ENCODE results near the gene ANKRD9. TPM values are rescaled to one million over a fixed set of nuclear protein-coding genes. Genes with fewer than 3 reads are reported as not detected.

The ANKRD9 gene
- total and polyA plus RNA-seq, 2 of the 13 experiments (the other 11 are each of a cell fraction or from before 2014, with no cell fraction given): 10.0 to 15.0 TPM

DNA sequence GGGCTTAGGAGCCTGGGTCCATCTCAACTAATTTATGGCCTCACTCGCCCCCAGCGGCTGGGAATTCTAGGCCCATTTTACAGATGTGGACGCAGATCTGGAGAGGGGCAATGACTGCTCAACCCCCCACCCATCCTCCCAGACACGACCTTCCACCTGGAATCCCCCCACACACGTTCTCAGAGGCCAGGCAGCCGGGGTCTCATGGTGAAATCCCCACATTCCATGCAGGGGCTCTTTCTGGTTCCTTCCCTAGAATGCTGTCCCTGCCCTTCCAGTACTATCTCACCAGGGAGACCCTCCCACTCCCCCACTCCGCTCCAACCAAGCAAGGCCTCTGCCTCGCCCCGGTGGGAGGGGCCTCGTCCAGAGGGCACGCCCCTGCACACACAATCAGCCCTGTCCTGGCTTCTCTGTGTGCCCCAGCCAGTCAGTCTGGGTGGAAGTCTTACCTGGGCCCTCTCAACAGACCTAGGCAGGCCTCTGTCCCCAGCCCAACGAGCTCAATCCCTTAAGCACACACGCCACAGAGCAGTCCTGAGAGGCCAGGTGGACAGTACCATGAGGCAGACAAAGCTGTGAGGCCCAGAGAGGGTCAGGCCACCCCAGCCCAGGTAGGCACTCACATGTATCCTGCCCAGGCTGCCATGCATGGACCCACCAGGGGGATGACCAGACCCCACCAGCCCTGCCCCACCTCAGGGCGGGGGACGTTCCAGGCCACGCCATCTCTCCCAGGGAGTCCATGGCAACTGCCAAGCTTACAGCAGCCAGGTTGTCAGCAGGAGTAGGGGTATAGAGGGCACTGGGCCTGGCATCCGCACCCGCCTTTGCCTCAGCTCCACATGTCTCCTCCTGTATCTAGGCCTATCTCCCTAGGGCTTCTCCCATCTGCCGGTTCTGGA, 1.3 kb upstream of the ANKRD9 start:
- no peaks in the 10 kb centered on the region; a peak in 2 of 5 replicates for H3K27me3 ChIP-seq (ENCODE audit: control insufficient read depth in 1 of 2, insufficient read depth in 2 of 2, low read length in 2 of 2)
- intact Hi-C loops (cut with micrococcal nuclease; ENCODE audit: unreplicated experiment): loop anchor here (2.0 kb wide), 1 partner anchor 68 kb away; no protein-coding TSS in a partner anchor
- H3K4me1 ChIP-seq (ENCODE audit: insufficient read depth, low read length): peaks cover 58% of the 10 kb centered on the region
- WGBS (ENCODE audit: low lambda C conversion rate): 33% methylated on average over 11 of the region's 19 CpGs
- peak overlapping the region; percentile 91 for H3K4me2 ChIP-seq (ENCODE audit: low read depth, low read length)
- no peaks in the 10 kb centered on the region for H4K20me1 ChIP-seq (ENCODE audit: insufficient read depth, low read length)
- ATAC-seq (peak; percentile 76), DNase-seq (ENCODE audit: low spot score) (peak; percentile 79), FAIRE-seq (peak; percentile 69)
- POLR2A ChIA-PET: interaction anchor here (0.6 to 1.2 kb wide), 9 partner anchors 14 to 172 kb away, joined by 3 to 8 read pairs (median 4); no protein-coding TSS in a partner anchor
- H2AFZ ChIP-seq (ENCODE audit: low read length): no peak overlapping the region
- peaks cover 3 to 4% of the 10 kb centered on the region in 2 experiments; a peak in 1 of 5 replicates for H3K36me3 ChIP-seq (replicated peaks in 1 of 2; ENCODE audit: control insufficient read depth in 1 of 2, insufficient read depth in 2 of 2, low read length in 2 of 2)
- peak overlapping the region; percentile 77 for H3K27ac ChIP-seq (ENCODE audit: extremely low read length, insufficient read depth, low read length)
- H3K4me3 ChIP-seq (replicated peaks in 1 of 3; ENCODE audit: insufficient read depth in 1 of 3, low read depth in 2 of 3, low read length in 3 of 3): peak overlapping the region; percentile 67 to 89 (median 78)
- in situ Hi-C loops (cut with HindIII; ENCODE audit: extremely low pct_ligation_motif_present, low pct_unique_long_range_greater_than_20kb): no loop called here
- BruUV-seq (replicated peaks): no TSS peak
- H3K9me3 ChIP-seq (ENCODE audit: low read length): no peaks in the 10 kb centered on the region
- CTCF ChIA-PET (ENCODE audit: low intra/inter-chr PET ratio, low total read pairs): no interaction called here
- no peaks in the 10 kb centered on the region for H3K79me2 ChIP-seq (ENCODE audit: insufficient read depth, low read length)
- peak overlapping the region; percentile 66 for H3K9ac ChIP-seq (ENCODE audit: insufficient read depth, low read depth, low read length)
- TF ChIP-seq, protein P1, sequence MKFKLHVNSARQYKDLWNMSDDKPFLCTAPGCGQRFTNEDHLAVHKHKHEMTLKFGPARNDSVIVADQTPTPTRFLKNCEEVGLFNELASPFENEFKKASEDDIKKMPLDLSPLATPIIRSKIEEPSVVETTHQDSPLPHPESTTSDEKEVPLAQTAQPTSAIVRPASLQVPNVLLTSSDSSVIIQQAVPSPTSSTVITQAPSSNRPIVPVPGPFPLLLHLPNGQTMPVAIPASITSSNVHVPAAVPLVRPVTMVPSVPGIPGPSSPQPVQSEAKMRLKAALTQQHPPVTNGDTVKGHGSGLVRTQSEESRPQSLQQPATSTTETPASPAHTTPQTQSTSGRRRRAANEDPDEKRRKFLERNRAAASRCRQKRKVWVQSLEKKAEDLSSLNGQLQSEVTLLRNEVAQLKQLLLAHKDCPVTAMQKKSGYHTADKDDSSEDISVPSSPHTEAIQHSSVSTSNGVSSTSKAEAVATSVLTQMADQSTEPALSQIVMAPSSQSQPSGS (CRISPR knock-in tag; IDR thresholded peaks at IDR 0.05): no peak
- TF ChIP-seq KDM5A (IDR thresholded peaks at IDR 0.05; ENCODE audit: borderline replicate concordance, low read length): no peak
- 0 out of 2 replicates have a peak, but pooled peaks have one; percentile 10 for TF ChIP-seq NFKB2 (CRISPR knock-in tag; IDR thresholded peaks at IDR 0.05; ENCODE audit: borderline replicate concordance)
- TF ChIP-seq MIXL1 (CRISPR knock-in tag; IDR thresholded peaks at IDR 0.05): no peak
- TF ChIP-seq, protein P2, sequence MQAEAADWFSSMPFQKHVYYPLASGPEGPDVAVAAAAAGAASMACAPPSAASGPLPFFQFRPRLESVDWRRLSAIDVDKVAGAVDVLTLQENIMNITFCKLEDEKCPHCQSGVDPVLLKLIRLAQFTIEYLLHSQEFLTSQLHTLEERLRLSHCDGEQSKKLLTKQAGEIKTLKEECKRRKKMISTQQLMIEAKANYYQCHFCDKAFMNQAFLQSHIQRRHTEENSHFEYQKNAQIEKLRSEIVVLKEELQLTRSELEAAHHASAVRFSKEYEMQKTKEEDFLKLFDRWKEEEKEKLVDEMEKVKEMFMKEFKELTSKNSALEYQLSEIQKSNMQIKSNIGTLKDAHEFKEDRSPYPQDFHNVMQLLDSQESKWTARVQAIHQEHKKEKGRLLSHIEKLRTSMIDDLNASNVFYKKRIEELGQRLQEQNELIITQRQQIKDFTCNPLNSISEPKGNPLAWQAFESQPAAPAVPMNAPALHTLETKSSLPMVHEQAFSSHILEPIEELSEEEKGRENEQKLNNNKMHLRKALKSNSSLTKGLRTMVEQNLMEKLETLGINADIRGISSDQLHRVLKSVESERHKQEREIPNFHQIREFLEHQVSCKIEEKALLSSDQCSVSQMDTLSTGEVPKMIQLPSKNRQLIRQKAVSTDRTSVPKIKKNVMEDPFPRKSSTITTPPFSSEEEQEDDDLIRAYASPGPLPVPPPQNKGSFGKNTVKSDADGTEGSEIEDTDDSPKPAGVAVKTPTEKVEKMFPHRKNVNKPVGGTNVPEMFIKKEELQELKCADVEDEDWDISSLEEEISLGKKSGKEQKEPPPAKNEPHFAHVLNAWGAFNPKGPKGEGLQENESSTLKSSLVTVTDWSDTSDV (CRISPR knock-in tag; IDR thresholded peaks at IDR 0.05): 0 out of 2 replicates have a peak, but pooled peaks have one; percentile 56
- TF ChIP-seq PATZ1 (CRISPR knock-in tag; IDR thresholded peaks at IDR 0.05): no peak
- TF ChIP-seq, protein P3, sequence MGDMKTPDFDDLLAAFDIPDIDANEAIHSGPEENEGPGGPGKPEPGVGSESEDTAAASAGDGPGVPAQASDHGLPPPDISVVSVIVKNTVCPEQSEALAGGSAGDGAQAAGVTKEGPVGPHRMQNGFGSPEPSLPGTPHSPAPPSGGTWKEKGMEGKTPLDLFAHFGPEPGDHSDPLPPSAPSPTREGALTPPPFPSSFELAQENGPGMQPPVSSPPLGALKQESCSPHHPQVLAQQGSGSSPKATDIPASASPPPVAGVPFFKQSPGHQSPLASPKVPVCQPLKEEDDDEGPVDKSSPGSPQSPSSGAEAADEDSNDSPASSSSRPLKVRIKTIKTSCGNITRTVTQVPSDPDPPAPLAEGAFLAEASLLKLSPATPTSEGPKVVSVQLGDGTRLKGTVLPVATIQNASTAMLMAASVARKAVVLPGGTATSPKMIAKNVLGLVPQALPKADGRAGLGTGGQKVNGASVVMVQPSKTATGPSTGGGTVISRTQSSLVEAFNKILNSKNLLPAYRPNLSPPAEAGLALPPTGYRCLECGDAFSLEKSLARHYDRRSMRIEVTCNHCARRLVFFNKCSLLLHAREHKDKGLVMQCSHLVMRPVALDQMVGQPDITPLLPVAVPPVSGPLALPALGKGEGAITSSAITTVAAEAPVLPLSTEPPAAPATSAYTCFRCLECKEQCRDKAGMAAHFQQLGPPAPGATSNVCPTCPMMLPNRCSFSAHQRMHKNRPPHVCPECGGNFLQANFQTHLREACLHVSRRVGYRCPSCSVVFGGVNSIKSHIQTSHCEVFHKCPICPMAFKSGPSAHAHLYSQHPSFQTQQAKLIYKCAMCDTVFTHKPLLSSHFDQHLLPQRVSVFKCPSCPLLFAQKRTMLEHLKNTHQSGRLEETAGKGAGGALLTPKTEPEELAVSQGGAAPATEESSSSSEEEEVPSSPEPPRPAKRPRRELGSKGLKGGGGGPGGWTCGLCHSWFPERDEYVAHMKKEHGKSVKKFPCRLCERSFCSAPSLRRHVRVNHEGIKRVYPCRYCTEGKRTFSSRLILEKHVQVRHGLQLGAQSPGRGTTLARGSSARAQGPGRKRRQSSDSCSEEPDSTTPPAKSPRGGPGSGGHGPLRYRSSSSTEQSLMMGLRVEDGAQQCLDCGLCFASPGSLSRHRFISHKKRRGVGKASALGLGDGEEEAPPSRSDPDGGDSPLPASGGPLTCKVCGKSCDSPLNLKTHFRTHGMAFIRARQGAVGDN (CRISPR knock-in tag; IDR thresholded peaks at IDR 0.05): peak; percentile 61
- peak; percentile 47 for TF ChIP-seq HNF1B (CRISPR knock-in tag; IDR thresholded peaks at IDR 0.05)
- TF ChIP-seq RELA (CRISPR knock-in tag; IDR thresholded peaks at IDR 0.05): no peak
